ENCODE measurements around the gene NTN1.

The NTN1 gene

DNA sequence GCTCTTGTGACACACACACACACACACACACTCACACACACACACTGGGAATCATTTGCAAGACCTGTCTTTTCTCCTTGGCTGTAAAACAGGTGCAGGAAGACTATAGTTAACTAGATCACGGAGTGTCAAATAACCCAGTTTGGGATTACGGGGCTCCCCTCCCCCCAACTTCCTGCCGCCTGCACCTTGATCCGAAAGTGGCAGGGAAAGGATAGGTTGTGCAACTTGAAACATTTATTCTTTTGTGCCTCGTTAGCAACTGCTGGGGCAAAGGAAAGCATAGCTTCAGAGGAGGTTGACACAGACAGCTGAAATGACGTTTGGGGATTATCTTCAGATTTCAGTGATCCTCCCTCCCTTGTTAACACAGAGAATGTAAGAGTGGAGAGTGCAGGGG lies 149.5 kb downstream of the NTN1 start:
- DNase-seq = no peak

DNA sequence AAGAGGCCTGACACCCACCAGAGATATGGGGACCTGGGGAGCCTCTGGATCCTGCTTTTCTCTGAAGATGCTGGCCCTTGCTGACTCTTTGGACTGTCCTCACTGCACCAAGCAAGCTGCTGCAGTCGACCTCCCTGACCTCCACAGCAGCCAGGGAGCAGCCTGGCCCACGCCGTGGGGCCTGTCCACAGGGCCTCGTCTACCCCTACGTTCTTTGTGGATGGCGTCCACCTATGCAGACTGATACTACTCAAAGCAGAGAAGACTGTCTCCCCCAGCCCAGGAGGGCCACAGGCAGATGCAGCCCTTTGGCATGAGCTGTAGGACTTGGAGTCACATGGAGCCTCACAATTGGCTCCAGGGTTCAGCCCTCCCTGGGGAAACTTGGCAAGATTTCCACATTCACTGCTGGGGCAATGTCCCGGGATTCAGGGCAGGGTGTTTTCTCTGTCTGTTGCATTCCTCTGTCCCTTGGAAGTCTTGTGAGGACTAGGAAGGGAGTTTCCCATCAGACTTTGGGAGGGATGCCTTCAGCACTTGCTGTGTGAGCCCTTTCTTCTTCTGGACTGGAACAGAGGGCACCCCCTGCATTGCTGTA lies 152.2 kb downstream of the NTN1 start:
- DNase-seq = no peak

DNA sequence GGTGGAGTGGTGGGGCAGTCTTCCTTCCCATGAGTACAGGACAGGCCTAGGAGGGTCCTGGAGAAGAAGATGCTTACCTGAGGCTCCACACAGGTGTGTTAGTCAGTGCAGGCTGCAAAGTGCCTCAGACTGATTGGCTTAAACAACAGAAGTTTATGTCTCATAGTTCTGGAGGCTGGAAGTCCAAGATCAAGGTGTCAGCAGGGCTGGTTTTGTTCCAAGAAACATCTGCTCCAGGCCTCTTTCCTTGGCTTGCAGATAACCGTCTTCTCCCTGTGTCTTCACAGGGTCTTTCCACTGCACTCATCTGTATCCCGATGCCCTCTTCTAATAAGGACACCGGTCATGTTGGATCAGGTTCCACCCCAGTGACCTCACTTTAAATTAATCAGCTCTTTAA lies 153.0 kb downstream of the NTN1 start:
- DNase-seq = no peak

GRCh38 chr17:9174779-9175574 lies 153.7 kb downstream of the NTN1 start:
- no peak for DNase-seq

- no peak for DNase-seq
These were observed 154.6 kb downstream of the NTN1 start for GRCh38 chr17:9175700-9176467.

DNA sequence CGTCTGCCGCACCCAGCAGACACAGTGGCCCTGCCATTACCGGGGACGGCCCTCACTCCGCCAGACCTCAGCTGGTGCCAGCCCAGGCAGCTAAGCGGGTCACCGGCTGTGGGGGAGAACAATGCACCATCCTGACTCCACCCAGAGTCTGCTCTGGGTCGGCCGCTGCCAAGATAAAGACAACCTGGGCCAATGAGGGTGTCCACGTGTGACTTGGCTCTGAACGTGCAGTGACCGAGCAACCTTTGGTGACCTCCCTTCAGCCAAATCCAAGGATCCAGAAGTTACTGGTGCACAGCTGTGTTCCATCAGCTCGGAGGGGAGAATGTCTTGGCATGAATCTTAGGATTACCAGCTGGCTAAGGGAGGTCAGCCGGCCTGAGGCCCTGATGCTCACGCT lies 155.9 kb downstream of the NTN1 start:
- no peak for DNase-seq

GRCh38 chr17:9178319-9178718 lies 157.0 kb downstream of the NTN1 start:
- no peak for DNase-seq

- DNase-seq = no peak
These were observed 158.3 kb downstream of the NTN1 start for GRCh38 chr17:9179602-9180001.

GRCh38 chr17:9181640-9182039 lies 160.3 kb downstream of the NTN1 start:
- DNase-seq = no peak

GRCh38 chr17:9183306-9183705 lies 162.0 kb downstream of the NTN1 start:
- no peak for DNase-seq

DNA sequence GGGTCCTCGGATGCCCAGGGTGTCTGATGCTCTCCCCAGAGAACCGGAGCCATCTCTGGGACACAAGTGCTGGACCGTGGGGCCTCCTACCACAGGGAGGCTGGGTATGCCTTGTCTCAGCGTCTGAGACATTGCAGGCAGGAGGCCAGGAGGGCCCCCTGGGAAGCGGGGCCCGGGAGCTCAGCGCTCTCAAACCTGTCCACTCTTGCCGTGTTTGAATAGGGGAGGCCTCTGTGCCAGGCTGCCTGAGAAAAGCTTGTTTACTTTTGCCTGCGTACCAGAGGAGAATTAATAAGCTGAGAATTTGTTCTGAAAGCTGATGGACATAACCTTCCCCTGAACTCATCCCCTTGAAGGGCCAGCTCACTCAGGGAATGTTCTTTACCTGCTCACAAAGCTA lies 163.8 kb downstream of the NTN1 start:
- no peak for DNase-seq

GRCh38 chr17:9185688-9186284 lies 164.5 kb downstream of the NTN1 start:
- DNase-seq = no peak

GRCh38 chr17:9187828-9188227 lies 166.5 kb downstream of the NTN1 start:
- no peak for DNase-seq

- no peak for DNase-seq
These were observed 167.1 kb downstream of the NTN1 start for GRCh38 chr17:9188367-9188766.

- no peak for DNase-seq
These were observed 168.6 kb downstream of the NTN1 start for GRCh38 chr17:9189870-9190269.

DNA sequence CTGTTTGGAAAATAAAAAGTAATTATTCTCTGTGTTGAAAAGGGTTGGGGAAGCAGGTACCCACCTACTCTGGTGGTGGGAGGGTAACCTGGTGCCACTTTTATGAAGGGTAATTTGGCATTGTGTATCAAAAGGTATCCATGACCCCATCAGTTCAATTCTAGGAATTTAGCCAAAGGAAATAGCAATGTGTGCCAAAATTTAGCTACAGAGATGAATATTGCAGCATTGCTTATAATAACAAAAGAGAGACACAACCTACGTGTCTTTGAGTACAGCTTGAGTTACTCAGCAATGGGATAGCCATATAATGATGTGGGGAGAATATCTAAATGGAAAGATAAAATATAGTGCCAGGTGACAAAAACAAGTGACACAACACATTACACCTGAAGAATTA lies 170.7 kb downstream of the NTN1 start:
- no peak for DNase-seq

DNA sequence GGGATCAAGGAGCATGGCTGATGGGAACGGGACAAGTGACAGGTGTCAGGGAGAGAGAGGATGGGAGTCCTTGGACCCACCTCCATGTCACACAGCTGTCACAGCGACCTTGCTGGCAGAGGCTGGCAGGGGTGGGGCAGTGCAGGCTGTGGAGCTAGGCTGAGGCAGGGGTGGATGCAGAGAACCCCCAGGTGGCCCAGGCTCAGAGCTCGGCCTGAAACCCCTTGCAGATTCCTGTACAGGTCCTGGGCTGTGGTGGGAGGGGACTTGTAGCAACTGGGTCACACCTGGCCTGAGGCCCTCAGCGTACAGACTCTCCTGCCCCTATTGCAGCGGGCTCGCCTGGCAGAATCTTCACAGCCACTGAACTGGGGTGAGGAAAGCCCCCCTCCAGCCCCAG lies 174.1 kb downstream of the NTN1 start:
- no peak for DNase-seq

DNA sequence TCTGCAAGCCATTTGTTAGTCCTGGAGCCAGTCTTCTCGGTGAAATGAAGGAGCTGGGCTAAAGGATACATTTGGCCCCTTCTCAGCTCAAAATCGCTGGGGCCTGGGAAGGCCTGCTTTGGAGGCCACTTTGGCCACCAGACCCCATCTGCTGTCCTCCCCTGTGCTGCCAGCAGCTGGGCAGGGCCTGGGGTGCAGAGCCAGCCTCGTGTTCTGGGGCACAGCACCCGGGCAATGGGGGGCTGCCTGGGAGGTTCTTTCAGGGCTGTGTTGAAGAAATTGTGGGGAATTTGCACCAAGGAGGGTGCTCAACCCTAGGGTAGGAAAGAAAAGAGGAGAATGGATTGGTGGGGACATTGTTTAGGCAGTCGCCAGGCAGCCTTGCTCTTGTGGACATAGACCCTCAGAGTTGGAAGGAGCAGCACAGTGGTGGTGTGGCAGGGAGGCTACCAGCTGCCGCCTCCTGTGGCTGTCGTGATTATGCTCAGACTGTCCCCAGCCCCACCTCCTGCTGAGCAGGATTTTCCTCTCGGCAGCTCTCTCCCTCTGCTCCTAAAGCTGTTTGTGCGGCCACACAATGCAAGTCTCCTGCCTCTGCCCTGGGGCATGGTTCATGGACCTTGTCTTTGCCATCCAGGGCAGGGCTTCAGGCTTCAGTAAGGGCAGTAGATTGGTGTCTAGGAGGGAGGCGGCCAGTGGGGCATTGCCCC lies 174.8 kb downstream of the NTN1 start:
- no peak for DNase-seq

DNA sequence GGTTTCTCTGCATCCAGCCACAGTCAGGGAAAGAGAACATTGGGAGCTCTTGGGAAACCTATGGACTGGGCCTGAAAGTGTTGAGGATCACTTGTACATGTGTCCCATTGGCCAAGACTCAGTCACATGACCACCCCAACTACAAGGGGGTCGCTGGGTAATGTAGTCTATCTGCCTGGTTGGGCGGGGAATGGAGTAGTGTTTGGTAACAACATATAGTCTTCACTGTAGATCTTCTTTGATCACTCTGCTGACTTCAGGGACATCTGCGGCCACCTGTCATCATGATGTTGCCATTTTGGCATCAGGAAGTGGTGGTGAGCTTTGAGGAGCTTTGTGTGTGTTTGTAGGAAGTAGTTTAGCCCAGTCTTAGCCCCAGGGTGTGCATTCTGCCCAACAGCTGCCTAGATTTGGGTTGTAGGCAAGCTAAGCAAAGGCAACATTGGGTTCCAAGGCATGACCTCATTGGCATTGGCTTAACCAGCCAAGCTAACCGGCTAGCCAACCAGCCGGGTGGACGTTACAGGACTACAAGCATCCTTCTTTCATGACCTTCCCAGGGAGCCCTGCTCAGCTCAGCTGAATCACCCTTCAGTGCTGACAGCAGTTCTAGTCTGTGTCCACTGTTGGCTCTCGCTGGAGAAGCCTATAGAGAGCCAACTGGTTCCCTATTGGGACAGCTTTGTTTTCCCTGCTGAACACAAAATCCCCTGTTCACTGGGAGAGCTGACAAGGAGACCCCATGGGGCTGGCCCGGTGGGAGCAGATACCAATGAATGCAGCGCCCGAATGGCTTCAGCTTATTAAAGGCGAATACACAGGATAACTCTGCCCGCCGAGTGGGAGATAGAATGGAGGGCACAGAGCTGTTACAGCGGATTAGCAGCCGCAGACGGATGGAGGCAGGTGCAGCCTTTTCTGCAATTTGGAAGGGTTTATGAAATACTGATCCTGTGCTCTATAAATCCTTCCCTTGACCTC lies 178.6 kb downstream of the NTN1 start:
- DNase-seq = no peak

- no peak for DNase-seq
These were observed 179.5 kb downstream of the NTN1 start for GRCh38 chr17:9200699-9201359.

DNA sequence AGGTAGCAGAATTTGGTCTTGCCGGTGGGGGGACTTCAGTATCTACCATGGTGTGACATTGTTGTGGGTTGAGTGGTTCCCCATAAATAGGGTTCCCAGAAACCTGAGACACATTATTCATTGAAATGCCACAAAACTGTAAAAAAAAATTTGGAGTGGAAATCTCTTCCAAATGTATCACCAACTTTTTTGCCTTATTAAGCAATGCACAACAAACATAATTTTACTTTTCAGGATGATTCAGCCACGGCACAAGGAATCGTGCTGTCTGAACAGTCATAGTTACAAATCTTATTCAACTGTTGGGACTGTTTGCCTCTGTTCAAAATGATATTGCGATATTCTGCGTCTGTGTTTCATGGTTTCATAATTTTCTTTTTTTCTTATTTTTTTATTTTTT lies 181.2 kb downstream of the NTN1 start:
- no peak for DNase-seq
